Peyer's patch (tissue), 4 donors: ENCODE measurements around the gene PALM3. TPM values are rescaled to one million over a fixed set of nuclear protein-coding genes. Genes with fewer than 3 reads are reported as not detected.

ENCODE experiments used
- DNase-seq, 3 donors: peaks; one replicate each; pipeline ENCODE4 v3.0.0-alpha.2; 2017 to 2019
- H3K27ac ChIP-seq, 4 donors: fragments of 200-600 bp; sonication (generic); one replicate each; pipeline ENCODE4 v1.5.1; 2016 to 2019
- H3K27me3 ChIP-seq, 2 donors: fragments of 200-600 bp; sonication (generic); one replicate each; pipeline ENCODE4 v1.5.1; 2019
- H3K36me3 ChIP-seq, 3 donors: fragments of 200-600 bp; sonication (generic); one replicate each; pipeline ENCODE4 v1.5.1; 2016 to 2019
- H3K4me1 ChIP-seq, 4 donors: fragments of 200-600 bp; sonication (generic); one replicate each; pipeline ENCODE4 v1.5.1; 2016 to 2019
- H3K4me3 ChIP-seq, 4 donors: fragments of 200-600 bp; sonication (generic); 1 replicate in 3 of 4; 2 replicates in 1 of 4; pipeline ENCODE4 v1.5.1; 2016 to 2019; ENCODE audit warnings: mild to moderate bottlenecking in 1 of 4
- H3K9me3 ChIP-seq, 4 donors: fragments of 200-600 bp; sonication (generic); one replicate each; pipeline ENCODE4 v1.5.1; 2016 to 2019; ENCODE audit warnings: mild to moderate bottlenecking in 1 of 4
- POLR2A ChIP-seq, 2 donors: fragments of 450-650 bp; IDR thresholded peaks; one replicate each; pipeline ENCODE4 v1.5.1; 2017; ENCODE audit warnings: antibody characterized with exemption in 2 of 2, mild to moderate bottlenecking in 2 of 2, moderate library complexity in 2 of 2
- total RNA-seq, 4 donors: library from RNA; depleted of rRNA; stranded (reverse); fragments of >200 nt; gene quantifications; one replicate each; pipeline ENCODE4 v1.1.0, GENCODE V29; 2016
- TF ChIP-seq, protein P1 (sequence below), 6 experiments: fragments of 450-650 bp in 4 of 6; fragments of 200-600 bp in 2 of 6; sonication (generic) in 1 of 6; IDR thresholded peaks; one replicate each; pipeline ENCODE4 v1.5.1; 2017 to 2019; ENCODE audit warnings: antibody characterized with exemption in 6 of 6, mild to moderate bottlenecking in 3 of 6, moderate library complexity in 1 of 6

The PALM3 gene
- total RNA-seq, 4 donors from 2014 or later: 0.53 to 0.54 TPM; not detected in 2

DNA sequence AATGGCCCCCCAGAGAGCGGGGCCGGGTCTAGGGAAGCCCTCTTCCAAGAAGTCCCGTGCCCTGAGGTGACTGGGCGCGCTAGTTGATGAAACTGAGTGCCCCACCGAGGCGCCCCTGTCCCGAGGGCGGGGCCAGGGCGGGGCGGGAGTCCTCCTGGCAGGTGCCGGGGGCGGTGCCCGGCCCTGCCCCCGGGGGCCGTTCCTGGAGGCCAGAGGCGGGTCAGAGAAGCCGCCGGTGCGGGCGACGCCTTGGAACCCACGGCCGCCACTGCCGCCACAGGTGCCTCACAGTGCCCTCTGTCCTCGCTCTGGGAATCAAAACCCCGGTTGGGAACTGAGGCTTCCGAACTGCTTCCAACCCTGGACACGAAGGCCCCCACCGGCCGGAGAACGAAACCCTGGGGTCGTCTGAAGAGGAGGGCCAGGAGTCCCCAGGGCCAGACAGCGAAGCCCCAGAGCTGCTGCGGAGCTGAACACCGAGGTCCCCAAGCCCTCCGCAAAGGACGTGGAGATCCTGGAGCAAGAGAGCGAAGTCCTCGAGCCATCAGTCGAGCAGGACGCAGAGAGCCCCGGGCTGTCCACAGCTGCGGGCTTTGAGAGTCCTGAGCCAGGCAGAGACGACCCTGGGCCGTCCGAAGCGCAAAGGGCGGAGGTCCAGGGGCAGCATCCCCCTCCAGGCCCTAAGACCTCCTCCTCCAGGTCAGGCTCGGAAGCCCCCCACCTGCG, 10.8 kb upstream of the PALM3 start, which contains the start of gene MISP3:
MISP3 (plus strand) TSS at position 252 of the 726 bp plus-strand sequence. CDS start 524 bp downstream, outside the sequence.
- H3K9me3 ChIP-seq: no peaks in the 10 kb centered on the region
- H3K4me1 ChIP-seq: peaks cover 0 to 30% (median 17%) of the 10 kb centered on the region in 4 donors
- peak within 1 kb of the TSS; percentile 77 to 99 (median 90) for H3K27ac ChIP-seq
- H3K36me3 ChIP-seq: no peaks in the 10 kb centered on the region
- no peaks in the 10 kb centered on the region for H3K27me3 ChIP-seq
- peak within 1 kb of the TSS; percentile 52 to 89 (median 79) for H3K4me3 ChIP-seq
- peak in 2 of 3 donors; percentile 90 to 92 for DNase-seq
- peak; percentile 85 to 86 for TF ChIP-seq POLR2A (IDR thresholded peaks at IDR 0.05)
- TF ChIP-seq, protein P1, sequence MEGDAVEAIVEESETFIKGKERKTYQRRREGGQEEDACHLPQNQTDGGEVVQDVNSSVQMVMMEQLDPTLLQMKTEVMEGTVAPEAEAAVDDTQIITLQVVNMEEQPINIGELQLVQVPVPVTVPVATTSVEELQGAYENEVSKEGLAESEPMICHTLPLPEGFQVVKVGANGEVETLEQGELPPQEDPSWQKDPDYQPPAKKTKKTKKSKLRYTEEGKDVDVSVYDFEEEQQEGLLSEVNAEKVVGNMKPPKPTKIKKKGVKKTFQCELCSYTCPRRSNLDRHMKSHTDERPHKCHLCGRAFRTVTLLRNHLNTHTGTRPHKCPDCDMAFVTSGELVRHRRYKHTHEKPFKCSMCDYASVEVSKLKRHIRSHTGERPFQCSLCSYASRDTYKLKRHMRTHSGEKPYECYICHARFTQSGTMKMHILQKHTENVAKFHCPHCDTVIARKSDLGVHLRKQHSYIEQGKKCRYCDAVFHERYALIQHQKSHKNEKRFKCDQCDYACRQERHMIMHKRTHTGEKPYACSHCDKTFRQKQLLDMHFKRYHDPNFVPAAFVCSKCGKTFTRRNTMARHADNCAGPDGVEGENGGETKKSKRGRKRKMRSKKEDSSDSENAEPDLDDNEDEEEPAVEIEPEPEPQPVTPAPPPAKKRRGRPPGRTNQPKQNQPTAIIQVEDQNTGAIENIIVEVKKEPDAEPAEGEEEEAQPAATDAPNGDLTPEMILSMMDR (IDR thresholded peaks at IDR 0.05): no peak

DNA sequence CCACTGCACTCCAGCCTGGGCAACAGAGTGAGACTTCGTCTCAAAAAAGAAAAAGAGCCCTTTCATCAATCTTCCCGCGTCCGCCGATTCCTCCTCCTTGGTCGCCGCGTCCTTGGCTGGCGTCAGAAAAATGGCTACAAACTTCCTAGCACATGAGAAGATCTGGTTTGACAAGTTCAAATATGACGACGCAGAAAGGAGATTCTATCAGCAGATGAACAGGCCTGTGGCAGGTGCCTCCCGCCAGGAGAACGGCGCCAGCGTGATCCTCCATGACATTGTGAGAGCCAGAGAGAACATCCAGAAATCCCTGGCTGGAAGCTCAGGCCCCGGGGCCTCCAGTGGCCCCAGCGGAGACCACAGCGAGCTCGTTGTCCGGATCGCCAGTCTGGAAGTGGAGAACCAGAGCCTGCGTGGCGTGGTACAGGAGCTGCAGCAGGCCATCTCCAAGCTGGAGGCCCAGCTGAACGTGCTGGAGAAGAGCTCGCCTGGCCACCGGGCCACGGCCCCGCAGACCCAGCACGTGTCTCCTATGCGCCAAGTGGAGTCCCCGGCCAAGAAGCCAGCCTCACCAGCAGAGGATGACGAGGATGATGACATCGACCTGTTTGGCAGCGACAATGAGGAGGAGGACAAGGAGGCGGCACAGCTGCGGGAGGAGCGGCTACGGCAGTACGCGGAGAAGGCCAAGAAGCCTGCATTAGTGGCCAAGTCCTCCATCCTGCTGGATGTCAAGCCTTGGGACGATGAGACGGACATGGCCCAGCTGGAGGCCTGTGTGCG, 8.6 kb upstream of the PALM3 start:
- Histone ChIP-seq H3K27ac (no peak overlapping the region), H3K9me3 (no peaks in the 10 kb centered on the region), H3K27me3 (no peaks in the 10 kb centered on the region), H3K4me3 (no peak overlapping the region), H3K36me3 (no peaks in the 10 kb centered on the region), H3K4me1 (peaks cover 0 to 28% (median 14%) of the 10 kb centered on the region in 4 donors)
- TF ChIP-seq, protein P1 (IDR thresholded peaks at IDR 0.05): no peak
- no peak for TF ChIP-seq POLR2A (IDR thresholded peaks at IDR 0.05)
- peak in 1 of 3 donors; percentile 47 for DNase-seq

DNA sequence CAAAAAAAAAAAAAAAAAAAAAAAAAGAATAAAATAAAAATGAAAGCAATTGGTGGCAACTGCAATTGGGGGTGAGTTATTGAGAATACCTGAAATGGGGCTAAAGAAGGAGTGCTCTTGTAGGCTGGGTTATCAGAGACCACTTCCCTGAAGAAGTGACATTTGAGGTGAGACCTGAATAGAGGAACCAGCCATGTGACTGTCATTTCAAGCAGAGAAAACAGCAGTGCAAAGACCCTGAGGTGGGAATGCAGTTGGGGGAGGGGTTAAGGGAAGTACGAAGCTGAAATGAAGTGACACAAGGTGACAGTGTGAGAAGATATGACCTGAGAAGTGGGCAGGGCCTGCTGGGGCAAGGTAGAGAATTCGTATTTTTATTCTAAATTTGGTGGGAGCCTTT, 4.3 kb upstream of the PALM3 start:
- Histone ChIP-seq H3K27me3 (peaks cover 0 to 3% of the 10 kb centered on the region in 2 donors), H3K36me3 (no peaks in the 10 kb centered on the region), H3K4me1 (peaks cover 0 to 7% (median 0%) of the 10 kb centered on the region in 4 donors), H3K9me3 (no peaks in the 10 kb centered on the region), H3K4me3 (no peak overlapping the region), H3K27ac (no peak overlapping the region)
- no peak for TF ChIP-seq POLR2A (IDR thresholded peaks at IDR 0.05)
- TF ChIP-seq, protein P1 (IDR thresholded peaks at IDR 0.05): no peak
- DNase-seq: no peak

DNA sequence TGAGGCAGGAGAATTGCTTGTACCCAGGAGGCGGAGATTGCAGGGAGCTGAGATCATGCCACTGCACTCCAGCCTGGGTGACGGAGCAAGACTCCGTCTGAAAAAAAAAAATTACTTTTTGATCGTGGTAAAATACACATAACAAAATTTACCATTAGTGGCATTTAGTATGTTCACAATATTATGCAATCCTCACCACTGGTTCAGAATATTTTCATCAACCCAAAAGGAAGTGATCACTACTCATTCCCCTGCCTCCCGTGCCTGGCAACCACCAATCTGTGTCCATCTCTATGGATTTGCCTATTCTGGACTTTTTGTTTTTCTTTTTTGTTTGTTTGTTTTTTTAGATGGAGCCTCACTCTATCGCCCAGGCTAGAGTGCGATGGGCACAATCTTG, 1.2 kb upstream of the PALM3 start:
- Histone ChIP-seq H3K36me3 (no peaks in the 10 kb centered on the region), H3K4me3 (no peak overlapping the region), H3K4me1 (peaks cover 0 to 14% (median 1%) of the 10 kb centered on the region in 4 donors), H3K9me3 (no peaks in the 10 kb centered on the region), H3K27me3 (peaks cover 0 to 3% of the 10 kb centered on the region in 2 donors), H3K27ac (no peak overlapping the region)
- no peak for TF ChIP-seq POLR2A (IDR thresholded peaks at IDR 0.05)
- TF ChIP-seq, protein P1 (IDR thresholded peaks at IDR 0.05): no peak
- no peak for DNase-seq

DNA sequence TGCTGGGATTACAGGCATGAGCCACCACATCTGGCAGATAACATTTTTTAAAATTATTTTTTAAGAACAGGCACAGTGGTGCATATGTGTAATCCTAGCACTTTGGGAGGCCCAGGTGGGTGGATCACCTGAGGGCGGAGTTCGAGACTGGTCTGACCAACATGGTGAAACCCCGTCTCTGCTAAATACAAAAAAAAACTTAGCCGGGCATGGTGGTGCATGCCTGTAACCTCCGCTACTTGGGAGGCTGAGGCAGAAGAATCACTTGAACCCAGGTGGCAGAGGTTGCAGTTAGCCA, 631 bp upstream of the PALM3 start:
- peaks cover 0 to 3% of the 10 kb centered on the region in 2 donors for H3K27me3 ChIP-seq
- no peak overlapping the region for H3K27ac ChIP-seq
- no peak for DNase-seq
- no peak for TF ChIP-seq POLR2A (IDR thresholded peaks at IDR 0.05)
- TF ChIP-seq, protein P1 (IDR thresholded peaks at IDR 0.05): no peak
- no peaks in the 10 kb centered on the region for H3K9me3 ChIP-seq
- peaks cover 0 to 20% (median 3%) of the 10 kb centered on the region in 4 donors for H3K4me1 ChIP-seq
- no peak overlapping the region for H3K4me3 ChIP-seq
- H3K36me3 ChIP-seq: no peaks in the 10 kb centered on the region
